HG03175 (cell line): Measurements from ENCODE around the gene KIDINS220.

Source experiments
- ATAC-seq: cut with Tn5 transposase; IDR thresholded peaks from one replicate; pipeline ENCODE4 v1.9.1; 2021; ENCODE audit warnings: mild to moderate bottlenecking, moderate library complexity; ENCODE audit not compliant: unreplicated experiment

KIDINS220 gene

DNA sequence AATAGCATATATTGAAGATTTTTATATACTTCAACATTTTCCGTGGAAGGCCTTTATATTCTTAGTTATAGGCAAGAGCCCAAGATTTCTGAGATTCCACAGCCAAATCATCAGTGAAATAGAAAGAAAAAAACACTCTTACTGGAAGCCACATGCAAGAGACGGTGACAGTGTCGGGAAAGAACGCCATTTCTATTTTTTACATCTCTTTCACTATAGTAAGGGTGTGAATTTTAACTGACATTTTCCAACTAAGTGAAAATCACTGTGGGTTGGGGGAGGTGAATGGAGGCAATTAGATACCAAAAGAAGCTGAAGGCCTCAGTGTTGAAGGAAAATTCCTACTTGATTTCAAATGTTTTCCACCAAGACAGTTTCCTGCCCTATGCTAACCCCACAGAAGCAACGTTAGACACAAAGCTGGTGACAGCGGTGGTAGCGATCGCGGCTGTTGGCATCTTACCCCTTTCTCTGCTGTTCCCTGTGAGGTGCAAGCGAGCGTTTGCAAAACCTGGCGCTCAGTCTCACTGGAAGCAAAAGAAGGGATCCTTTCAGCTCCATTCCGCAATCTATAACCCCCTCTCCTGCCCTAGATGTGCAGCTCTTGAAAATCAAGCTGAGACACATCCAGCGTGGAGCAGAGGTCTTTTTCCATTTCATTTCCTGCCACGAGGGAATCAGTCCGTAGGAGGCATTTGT, 135.6 kb downstream of the KIDINS220 start:
- ATAC-seq = no peak

DNA sequence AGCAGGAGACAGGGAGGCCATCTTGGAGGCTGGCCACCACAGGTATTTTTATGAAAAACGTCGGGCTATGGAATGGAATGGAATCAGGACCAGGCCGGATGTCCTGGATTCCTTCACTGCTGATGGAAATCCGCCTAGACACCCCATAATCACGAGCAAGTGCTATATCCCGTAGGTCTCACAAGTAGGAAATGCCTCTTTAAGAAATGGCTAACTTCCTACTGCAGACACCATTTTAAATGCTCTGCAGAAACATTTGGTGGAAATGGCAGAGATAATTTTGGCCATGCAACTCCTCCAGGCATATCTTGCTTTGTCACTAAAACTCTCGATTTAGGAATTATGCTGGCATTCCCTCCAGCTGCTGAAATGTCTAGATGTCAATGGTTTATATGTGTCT, 137.6 kb downstream of the KIDINS220 start:
- ATAC-seq = no peak

DNA sequence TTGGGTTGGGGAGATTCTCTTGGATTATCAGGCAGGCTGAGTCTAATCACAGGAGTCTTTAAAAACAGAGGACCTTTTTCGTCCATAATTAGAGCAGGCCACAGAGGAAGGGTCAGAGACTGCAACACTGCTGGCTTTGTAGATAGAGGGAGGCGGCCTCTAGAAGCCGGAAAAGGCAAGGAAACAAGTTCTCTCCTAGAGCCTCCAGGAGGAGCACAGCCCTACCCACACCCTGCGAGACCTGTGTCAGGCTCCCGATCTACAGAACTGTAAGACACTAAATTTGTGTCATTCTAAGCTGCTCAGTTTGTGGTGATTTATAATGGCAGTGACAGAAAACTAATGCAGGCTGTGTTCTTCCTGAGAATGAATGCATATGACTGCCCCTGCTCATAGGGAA, 140.2 kb downstream of the KIDINS220 start:
- no peak for ATAC-seq

DNA sequence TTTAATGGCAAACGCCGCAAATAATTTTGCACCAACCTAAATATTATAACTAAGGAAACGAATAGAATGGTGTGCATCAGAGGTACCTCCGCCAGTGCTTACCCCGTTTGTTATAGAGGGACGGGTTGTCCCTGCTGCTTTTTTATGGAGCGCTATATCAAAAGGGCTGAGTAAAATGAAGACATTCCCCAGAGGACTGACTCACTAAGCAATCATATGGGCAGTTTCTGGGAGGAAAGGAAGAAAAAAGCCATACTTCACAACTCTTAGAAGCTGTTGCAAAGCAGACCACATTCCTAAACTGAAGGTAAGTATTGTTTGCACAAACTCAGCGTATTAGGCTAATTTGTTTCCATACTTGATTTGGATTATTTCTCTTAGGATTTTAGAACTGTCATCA, 142.7 kb downstream of the KIDINS220 start:
- no peak for ATAC-seq

DNA sequence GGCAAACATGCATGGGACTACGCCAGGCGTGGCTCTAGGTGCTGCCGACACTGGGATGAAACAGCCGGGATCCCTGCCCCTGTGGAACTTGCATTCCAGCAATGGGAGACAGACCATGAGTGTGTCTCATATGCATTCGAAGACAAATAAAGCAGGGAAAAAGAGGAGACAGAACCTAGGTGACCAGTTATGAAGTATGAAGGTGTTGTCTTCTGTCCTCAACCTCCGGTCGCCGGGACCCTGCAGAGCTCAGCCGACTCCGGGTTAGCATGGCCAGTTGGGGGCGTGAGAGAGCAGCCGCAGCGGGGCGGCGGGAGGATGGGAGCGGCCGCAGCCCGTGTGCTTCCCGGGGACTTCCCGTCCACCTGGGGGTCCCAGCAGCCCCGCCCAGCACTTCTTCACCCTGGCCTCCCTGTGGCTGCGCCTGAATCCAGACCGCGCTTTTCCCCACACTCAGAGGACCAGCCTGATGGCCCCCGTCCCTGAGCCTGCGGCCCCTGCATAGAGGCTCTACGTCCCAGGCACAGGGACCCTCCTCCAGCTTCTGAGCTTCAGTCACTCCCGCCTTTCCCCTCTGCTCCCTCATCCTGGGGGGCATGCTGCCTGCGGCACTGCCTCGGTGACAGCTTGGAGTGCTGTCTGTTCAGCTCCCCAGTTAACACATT, 144.1 kb downstream of the KIDINS220 start:
- no peak for ATAC-seq

DNA sequence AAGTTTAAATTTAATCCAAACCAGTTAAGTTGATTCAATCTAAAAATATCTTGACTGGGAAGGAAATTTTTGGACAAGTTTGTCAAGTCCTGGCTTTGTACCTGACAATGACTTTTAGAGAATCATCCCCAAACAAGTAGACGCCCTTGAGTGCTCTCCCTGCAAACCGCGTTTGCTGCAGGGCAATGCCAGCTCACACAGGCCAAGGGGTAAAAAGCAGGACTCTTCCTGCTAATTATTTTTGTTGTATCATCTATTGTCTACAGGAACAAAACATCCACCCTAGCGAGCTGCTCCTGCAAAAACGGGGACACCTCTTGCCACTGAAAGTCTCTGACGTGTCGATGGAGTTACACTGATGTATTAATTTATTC, 144.6 kb downstream of the KIDINS220 start:
- no peak for ATAC-seq

DNA sequence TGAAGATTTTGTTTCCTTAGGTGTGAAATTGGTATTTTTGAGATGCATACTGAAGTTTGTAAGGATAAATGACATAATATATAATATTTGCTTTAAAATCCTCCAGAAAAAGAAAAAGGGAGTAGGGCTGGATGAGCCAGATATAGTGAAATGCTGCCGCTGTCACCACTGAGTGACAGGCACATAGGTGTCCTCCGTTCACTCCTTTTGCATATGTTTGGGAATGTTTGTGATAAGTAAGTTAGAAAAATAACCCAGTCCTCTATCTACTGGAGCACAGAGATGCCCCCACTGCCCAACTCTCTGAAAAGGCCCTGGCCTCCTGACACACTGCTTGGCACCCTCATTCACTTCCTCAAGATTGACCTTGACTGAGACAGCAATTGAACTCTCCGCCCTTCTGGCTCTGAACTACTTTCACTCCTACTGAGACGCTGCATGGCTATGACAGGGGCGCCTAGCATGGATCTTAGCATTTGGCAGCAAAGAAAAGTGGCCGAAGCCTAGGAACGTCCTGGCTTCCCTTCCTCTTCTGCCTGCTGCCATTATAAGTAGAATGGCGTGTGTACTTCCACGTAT, 145.5 kb downstream of the KIDINS220 start:
- ATAC-seq = no peak

DNA sequence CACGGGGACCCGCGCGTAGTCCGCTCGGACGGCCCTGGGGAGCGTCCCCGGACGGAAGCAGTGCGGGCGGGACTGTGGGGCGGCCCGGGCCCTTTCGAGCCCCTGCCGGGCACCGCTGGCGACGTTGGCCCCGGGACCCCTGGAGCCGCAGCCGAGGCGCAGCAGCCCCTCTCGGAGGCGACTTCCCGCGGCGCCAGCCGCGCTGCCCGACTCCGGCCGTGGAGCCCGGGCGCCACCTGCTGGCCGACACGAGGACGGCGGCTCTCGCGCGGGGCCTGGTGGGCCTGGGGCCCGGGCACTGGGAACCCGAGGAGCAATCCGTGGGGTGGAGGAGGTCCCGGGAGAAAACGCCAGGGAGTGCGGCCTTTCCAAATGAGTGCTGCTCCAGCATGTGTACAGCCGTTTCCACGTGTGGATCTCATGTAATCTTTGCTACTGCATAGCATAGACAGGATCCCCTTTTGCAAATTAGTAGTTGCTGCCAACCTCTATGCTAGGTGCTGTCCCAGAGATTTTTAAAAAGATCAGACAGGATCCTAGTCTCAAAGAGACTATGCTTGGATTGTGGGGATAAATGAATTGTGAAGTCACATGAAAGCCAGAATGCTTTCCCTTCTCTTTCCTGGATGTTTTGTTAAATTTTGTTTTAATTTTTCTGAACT, 151.6 kb downstream of the KIDINS220 start:
- peak; percentile 29 for ATAC-seq

DNA sequence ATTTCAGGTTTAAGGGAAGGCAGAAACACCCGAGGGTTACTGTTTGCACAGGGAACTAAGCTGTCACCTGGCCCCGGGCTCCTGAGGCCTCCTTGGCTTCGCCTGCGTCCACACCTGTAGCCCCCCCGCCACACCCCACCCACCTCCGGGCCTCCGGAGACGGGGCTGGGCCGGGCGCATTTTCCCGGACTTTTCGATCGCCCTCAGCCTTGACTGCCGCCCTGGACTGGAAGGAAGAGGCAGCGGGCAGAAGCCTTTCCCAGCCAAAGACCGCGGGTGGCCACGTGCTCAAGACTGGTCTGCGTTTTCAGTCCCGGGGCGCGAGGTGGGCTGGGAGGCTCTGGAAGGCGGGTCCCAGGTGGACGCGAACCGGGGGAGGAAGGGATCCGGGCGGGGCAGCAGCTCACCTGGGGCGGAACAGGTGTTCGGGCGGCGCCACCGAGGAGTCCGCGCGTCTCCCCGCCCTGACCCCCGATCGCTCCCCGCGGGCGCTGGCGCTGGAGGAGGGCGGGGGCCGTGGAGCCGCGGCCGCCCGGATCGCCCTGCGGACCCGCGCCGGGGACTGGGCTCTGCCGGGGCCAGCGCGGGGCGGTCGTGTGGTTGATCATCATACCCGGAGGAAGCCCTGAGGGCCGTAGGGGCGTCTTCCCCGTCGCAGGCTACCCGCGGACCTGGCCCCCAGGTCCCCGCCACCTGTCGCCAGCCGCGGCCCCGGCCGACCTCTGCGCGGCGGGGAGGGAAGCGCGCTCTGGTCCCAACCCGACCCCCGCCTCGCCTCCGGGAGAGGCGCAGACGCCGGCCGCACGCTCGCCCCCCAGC, 152.3 kb downstream of the KIDINS220 start:
- ATAC-seq = no peak

DNA sequence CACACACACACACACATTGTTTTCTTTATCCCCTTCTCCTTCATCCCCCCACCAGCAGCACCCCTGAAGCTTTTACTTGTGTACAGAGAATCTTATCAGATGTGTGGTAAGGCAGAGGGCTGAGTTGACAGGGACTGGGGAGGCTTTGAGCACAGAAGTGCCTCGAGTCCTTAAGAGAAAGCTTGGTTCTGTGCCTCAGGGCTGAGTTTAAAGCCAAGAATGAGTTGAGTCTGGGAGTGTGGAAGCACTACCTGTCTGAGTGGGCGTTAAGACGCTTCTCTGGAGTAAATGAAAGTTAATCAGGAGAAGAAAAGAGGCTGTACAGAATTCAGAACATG, 152.9 kb downstream of the KIDINS220 start:
- ATAC-seq = no peak

DNA sequence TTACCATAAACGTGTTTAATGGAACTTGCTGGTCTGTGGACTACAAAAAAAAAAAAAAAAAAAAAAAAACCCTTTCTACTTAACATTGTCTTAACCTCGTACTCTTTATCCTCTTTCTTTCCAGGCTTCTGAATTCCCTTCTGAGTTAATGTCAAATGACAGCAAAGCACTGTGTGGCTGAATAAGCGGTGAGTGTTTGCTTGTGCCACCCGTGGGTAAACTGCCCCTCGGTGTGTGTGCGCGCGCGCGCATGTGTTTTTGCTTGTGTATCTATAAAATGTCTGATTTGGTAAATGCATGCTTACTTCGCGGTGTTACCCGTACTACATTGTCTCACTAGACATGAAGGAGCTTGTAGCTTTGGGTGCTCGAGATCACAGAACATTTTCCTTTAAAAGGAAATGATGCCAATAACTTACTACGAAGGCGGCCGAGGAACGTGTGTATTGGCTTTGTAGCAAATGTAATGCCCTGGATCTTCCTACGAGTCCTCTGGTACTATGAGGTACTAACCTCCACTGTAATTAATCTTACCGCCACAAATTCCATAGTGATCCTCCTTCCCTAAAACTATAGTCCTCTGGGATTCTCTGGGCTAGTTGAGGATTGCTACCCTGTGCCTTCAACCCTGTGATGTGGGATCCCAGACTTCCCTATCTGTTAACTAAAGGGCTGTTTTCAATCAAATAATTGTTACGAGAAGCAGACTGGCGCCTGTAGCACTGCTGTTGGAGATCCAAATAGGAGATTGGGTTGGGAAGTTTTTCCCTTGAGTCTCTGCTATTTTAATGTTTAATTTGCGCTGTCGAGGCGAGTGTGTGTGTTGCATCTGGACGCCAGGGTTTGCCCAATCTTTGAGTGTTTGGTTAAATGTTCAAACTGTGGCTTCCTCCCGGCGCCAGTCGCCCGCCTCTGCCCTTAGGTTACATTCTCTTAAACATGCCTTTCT, 154.4 kb downstream of the KIDINS220 start:
- ATAC-seq = no peak

DNA sequence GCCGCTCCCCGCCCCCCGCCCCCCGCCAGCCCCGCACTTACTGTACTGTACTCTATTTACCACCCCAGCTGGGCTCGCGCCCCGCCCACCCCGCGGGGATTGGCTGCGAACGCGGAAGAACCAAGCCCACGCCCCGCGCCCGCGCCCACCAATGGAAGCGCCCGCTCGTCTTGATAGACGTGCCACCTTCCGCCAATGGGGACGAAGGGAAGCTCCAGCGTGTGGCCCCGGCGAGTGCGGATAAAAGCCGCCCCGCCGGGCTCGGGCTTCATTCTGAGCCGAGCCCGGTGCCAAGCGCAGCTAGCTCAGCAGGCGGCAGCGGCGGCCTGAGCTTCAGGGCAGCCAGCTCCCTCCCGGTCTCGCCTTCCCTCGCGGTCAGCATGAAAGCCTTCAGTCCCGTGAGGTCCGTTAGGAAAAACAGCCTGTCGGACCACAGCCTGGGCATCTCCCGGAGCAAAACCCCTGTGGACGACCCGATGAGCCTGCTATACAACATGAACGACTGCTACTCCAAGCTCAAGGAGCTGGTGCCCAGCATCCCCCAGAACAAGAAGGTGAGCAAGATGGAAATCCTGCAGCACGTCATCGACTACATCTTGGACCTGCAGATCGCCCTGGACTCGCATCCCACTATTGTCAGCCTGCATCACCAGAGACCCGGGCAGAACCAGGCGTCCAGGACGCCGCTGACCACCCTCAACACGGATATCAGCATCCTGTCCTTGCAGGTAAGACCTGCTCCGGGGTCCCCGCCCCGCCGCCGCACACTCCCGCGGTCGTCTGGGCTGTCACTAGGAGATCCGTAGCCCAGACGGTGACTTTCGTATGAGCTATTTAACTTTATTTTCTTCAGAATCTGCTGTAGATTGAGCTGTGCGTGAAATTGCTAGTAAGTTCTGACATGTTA, 155.4 kb downstream of the KIDINS220 start, which contains the start of gene ID2:
Gene ID2 (plus strand): TSS at position 271 of the 907 bp plus-strand sequence. CDS start 110 bp downstream, at position 381.
- ATAC-seq = peak; percentile 68

DNA sequence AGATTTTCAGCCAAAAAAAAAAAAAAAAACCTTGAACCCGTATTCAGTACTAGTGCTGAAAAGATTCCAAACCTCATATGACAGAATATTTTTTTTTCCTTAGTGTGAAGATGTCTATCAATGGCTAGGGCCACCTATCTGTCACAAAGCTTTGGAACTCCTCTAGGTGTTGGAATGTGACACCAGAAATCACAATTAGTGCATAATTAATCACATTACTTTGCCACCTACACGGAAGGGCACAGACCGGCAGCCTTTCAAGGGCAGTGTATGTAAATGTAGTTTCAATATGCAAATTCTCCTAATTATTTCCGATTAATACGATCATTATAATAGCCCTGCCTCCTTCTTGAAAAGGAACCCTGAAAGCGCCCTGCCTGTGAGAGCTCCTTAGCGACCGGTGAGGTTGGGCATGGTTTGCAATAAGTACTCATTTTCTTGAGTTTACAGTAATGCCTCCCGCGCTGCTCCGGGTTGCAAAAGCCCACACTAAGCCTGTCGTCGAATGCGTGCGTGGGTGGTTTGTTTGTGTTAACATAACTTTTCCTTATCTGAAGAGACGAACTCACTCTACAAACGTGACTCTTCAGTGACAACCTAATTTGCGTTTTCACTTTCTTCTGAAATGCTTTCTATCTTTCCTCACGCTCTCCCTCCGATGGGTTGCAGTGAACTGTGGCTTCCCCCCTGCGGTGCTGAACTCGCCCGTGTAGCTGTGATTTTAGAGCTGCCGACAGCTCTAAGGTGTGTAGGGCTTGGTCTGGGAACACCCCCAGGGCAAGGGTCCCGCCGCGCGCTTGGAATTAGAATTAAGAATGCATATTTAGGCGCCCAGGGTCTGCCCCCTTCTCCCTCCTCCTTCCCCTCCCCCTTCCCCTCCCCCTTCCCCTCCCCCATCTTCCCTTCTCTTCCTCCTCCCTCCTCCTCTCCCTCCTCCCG, 156.3 kb downstream of the KIDINS220 start:
- no peak for ATAC-seq

DNA sequence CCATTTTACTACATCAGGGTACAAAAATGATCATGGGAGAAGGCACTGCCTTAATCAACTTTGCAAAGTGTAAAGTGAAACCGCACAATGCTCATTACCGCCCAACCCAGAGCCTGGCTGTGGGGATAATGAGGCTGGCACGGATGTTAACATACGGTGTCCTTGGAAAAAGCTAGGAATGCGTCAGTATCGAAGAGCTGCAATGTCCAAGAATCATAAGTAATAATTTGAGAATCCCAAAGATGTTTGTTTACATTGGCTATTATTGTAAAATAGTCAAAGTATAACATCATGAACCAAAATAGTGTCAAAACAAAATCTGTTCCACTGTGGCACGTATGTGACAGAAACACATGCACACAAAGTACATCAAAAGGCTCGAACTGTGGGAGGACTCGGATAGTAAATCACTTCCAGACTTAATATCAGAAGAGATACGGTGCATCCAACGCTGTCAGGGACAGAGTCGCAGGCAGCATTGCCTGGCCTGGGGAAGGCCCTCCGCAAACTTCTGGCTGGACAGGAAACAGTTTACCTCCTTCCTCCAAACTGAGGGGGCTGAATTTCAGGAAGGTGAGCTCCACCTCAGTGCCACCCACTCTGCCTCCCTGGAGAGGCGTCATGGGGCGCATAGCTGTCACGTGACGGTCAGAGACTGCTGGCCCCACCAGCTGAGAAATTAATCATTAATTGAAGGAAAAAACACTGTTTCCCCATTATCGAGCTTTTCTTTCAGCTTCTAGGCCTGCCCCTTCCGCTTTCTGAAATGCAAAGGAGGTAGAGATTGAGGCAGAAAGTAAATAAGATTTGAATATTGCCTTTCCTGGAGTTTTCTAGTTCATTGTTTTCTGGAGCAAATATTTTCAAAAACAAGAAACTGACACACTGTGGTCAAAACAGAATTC, 157.3 kb downstream of the KIDINS220 start:
- no peak for ATAC-seq

DNA sequence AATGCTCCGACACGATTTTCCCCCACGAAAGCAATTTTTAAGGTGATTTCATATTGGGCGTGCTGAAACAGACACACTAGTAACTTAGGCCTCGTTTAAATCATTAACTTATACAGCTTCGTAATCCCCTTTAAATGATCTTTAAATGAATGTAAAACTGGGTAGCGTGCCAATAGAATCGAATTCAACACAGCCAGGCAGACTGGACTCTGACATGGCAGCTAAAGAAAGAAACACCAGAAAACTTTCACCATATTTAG, 157.9 kb downstream of the KIDINS220 start:
- no peak for ATAC-seq
